IMR-90 (cell line): ENCODE measurements around the gene TBC1D12.

Source experiments
- CEBPB ChIP-seq: IDR thresholded peaks from 2 replicates; pipeline ENCODE4 v1.6.1; 2012; ENCODE audit warnings: low read depth, low read length, improper control_type of control experiment
- FOS ChIP-seq: fragments of 150-350 bp; IDR thresholded peaks from 2 replicates; pipeline ENCODE4 v1.6.1; 2016; ENCODE audit warnings: low read depth, low read length
- MAZ ChIP-seq: IDR thresholded peaks from 2 replicates; pipeline ENCODE4 v1.6.1; 2012; ENCODE audit warnings: low read depth, mild to moderate bottlenecking, low read length, improper control_type of control experiment, moderate library complexity, borderline replicate concordance
- NFE2L2 ChIP-seq: fragments of 150-350 bp; IDR thresholded peaks from 2 replicates; pipeline ENCODE4 v1.6.1; 2016; ENCODE audit warnings: low read depth, mild to moderate bottlenecking, low read length
- POLR2A ChIP-seq: IDR thresholded peaks from 2 replicates; pipeline ENCODE4 v1.6.1; 2012; ENCODE audit warnings: mild to moderate bottlenecking, low read depth, low read length
- RAD21 ChIP-seq: IDR thresholded peaks from 2 replicates; pipeline ENCODE4 v1.6.1; 2012; ENCODE audit warnings: low read length, improper control_type of control experiment
- RFX5 ChIP-seq: IDR thresholded peaks from 2 replicates; pipeline ENCODE4 v1.8.0; 2012; ENCODE audit warnings: low read depth, mild to moderate bottlenecking, low read length, moderate library complexity
- SMC3 ChIP-seq: fragments of 150-350 bp; IDR thresholded peaks from 2 replicates; pipeline ENCODE4 v1.6.1; 2016; ENCODE audit warnings: low read depth, mild to moderate bottlenecking, antibody characterized with exemption, low read length, moderate library complexity
- TF ChIP-seq, protein P1 (sequence below): conservative IDR thresholded peaks from 2 replicates; pipeline ENCODE4 v1.5.1; 2012; ENCODE audit warnings: mild to moderate bottlenecking, low read depth, low read length, improper control_type of control experiment
- TF ChIP-seq, protein P2 (sequence below): fragments of 150-350 bp; IDR thresholded peaks from 2 replicates; pipeline ENCODE4 v1.6.1; 2016; ENCODE audit warnings: low read depth, mild to moderate bottlenecking, low read length, moderate library complexity, borderline replicate concordance
- TF ChIP-seq, protein P3 (sequence below): fragments of 150-350 bp; IDR thresholded peaks from 2 replicates; pipeline ENCODE4 v1.6.1; 2017; ENCODE audit warnings: mild to moderate bottlenecking, antibody characterized with exemption, low read length, low read depth

DNA sequence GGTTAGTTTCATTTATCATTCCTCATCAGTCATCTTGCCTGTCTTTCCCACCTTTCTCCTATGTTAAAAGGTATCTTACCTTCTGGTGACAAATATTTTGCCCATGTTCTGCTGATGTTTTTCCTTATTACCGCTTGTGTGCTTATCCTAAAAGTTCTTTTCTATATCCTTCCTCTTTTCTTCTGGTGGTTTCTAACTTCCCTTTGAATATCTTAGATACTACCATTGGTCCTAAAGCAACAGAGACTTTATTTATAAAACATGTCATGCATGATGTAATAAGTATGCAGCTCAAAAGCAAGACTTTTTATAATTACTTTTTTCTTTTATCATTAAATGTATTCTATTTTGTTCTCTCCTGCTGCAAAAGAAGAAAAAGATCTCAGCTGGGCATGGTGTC, 24.8 kb downstream of the TBC1D12 start:
- TF ChIP-seq, protein P1, sequence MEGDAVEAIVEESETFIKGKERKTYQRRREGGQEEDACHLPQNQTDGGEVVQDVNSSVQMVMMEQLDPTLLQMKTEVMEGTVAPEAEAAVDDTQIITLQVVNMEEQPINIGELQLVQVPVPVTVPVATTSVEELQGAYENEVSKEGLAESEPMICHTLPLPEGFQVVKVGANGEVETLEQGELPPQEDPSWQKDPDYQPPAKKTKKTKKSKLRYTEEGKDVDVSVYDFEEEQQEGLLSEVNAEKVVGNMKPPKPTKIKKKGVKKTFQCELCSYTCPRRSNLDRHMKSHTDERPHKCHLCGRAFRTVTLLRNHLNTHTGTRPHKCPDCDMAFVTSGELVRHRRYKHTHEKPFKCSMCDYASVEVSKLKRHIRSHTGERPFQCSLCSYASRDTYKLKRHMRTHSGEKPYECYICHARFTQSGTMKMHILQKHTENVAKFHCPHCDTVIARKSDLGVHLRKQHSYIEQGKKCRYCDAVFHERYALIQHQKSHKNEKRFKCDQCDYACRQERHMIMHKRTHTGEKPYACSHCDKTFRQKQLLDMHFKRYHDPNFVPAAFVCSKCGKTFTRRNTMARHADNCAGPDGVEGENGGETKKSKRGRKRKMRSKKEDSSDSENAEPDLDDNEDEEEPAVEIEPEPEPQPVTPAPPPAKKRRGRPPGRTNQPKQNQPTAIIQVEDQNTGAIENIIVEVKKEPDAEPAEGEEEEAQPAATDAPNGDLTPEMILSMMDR: no peak
- TF ChIP-seq POLR2A (no peak), RFX5 (no peak), NFE2L2 (no peak), MAZ (no peak), FOS (no peak), RAD21 (no peak), SMC3 (no peak), CEBPB (no peak)
- TF ChIP-seq, protein P2, sequence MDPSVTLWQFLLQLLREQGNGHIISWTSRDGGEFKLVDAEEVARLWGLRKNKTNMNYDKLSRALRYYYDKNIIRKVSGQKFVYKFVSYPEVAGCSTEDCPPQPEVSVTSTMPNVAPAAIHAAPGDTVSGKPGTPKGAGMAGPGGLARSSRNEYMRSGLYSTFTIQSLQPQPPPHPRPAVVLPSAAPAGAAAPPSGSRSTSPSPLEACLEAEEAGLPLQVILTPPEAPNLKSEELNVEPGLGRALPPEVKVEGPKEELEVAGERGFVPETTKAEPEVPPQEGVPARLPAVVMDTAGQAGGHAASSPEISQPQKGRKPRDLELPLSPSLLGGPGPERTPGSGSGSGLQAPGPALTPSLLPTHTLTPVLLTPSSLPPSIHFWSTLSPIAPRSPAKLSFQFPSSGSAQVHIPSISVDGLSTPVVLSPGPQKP: no peak
- TF ChIP-seq, protein P3, sequence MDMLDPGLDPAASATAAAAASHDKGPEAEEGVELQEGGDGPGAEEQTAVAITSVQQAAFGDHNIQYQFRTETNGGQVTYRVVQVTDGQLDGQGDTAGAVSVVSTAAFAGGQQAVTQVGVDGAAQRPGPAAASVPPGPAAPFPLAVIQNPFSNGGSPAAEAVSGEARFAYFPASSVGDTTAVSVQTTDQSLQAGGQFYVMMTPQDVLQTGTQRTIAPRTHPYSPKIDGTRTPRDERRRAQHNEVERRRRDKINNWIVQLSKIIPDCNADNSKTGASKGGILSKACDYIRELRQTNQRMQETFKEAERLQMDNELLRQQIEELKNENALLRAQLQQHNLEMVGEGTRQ: no peak
